Ectodermal cell (in vitro differentiated cells): Measurements from ENCODE around the gene SMAD9.

Experiments used
- H3K27ac ChIP-seq: 2 replicates; pipeline ENCODE4 v1.7.0; 2013; ENCODE audit warnings: mild to moderate bottlenecking, low read depth, low read length; ENCODE audit not compliant: insufficient read depth, poor library complexity, severe bottlenecking
- H3K27me3 ChIP-seq: 2 replicates; pipeline ENCODE4 v1.7.0; 2013; ENCODE audit warnings: mild to moderate bottlenecking, low read length; ENCODE audit not compliant: insufficient read depth, control insufficient read depth, poor library complexity, severe bottlenecking
- H3K36me3 ChIP-seq: one replicate; pipeline ENCODE4 v1.7.0; 2013; ENCODE audit warnings: low read length; ENCODE audit not compliant: control insufficient read depth, insufficient read depth
- H3K4me1 ChIP-seq: one replicate; pipeline ENCODE4 v1.7.0; 2013; ENCODE audit warnings: low read length; ENCODE audit not compliant: control insufficient read depth, insufficient read depth
- H3K4me3 ChIP-seq: 2 replicates; pipeline ENCODE4 v1.7.0; 2013; ENCODE audit warnings: low read depth, low read length, control low read depth; ENCODE audit not compliant: insufficient read depth
- H3K9me3 ChIP-seq: 2 replicates; pipeline ENCODE4 v1.7.0; 2013; ENCODE audit warnings: mild to moderate bottlenecking, low read length, moderate library complexity; ENCODE audit not compliant: control insufficient read depth
- WGBS, 2 experiments: methylation state at CpG; one replicate each; pipeline ENCODE4 v1.1.7; 2013; ENCODE audit warnings: missing lambda C conversion rate in 2 of 2; 5-methylcytosine and 5-hydroxymethylcytosine counted together

SMAD9 gene

DNA sequence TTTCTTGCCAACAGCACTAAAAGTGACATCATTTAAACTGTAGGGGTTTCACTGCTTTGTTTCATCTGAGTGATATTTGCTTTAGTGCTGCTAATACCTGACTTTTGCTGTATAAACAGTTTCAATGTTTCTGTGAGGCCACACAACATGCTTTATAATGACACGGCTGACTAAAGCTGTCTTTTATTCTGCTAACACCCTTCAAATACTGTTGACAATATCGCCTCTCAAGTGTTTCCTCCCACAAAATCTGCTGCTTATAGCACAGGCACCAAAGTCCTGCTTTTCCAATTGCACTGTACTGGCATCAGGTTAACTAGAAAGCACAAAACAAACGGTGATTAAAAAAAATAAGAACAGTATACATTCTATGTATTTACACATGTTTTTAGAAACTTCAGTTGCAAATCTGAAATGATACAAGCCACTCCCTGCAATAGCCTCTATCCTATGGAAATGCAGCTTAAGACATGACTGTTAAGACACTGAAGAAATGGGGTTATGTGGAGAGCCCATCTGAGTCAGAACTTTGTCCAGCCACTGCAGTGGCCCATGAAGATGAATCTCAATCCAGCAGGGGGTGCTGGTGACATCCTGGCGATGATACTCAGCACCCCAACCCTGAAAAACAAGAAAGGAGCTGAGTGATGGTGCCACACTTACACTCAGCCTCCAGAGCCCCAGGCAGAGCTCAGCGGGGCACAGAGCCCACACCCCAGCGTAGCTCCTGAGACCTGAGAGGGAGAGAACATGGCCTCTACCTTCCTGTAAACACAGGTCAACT lies 71.6 kb downstream of the SMAD9 start:
- Histone ChIP-seq H3K36me3 (no peaks in the 10 kb centered on the region), H3K27me3 (no peaks in the 10 kb centered on the region), H3K4me1 (no peaks in the 10 kb centered on the region), H3K27ac (no peak overlapping the region), H3K9me3 (no peaks in the 10 kb centered on the region), H3K4me3 (no peak overlapping the region)
- WGBS, 2 experiments = 89 to 91% methylated on average over 6 of the region's 6 CpGs

- WGBS, 2 experiments = 85 to 87% methylated on average over 9 of the region's 9 CpGs
- Histone ChIP-seq H3K9me3 (no peaks in the 10 kb centered on the region), H3K27ac (no peak overlapping the region), H3K27me3 (no peaks in the 10 kb centered on the region), H3K36me3 (no peaks in the 10 kb centered on the region), H3K4me1 (no peaks in the 10 kb centered on the region), H3K4me3 (no peak overlapping the region)
Observed at GRCh38 chr13:36847606-36848005, 72.4 kb downstream of the SMAD9 start.

- no peaks in the 10 kb centered on the region for H3K36me3 ChIP-seq
- H3K27me3 ChIP-seq = no peaks in the 10 kb centered on the region
- H3K4me1 ChIP-seq = no peaks in the 10 kb centered on the region
- 91 to 92% methylated on average over 5 of the region's 5 CpGs for WGBS, 2 experiments
- no peak overlapping the region for H3K27ac ChIP-seq
- no peak overlapping the region for H3K4me3 ChIP-seq
- no peaks in the 10 kb centered on the region for H3K9me3 ChIP-seq
Observed at GRCh38 chr13:36841391-36841790, 78.6 kb downstream of the SMAD9 start.

DNA sequence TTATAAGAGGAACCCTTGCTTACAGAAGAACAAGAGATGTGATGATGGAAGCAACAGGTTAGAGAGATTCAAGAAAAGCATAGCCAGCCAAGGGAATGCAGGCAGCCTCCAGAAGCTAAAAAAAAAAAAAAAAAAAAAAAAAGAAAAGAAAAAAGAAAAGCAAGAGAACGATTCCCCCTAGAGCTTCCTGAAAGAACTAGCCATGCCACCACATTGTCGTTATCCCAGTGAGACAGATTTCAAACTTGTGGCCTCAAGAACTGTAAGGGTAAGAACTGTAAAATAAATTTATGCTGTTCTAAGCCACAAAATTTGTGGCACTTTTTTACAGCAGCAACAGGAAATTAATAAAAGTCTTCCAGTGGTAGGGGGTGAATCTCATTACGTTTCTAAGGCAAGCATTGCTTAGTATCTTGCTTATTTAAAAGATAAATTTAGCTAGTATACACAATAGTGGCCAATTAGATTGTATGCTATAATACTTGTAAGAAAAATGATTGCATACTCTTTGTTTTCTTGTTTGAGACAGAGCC lies 79.3 kb downstream of the SMAD9 start:
- H3K27me3 ChIP-seq = no peaks in the 10 kb centered on the region
- H3K27ac ChIP-seq = no peak overlapping the region
- H3K4me1 ChIP-seq = no peaks in the 10 kb centered on the region
- H3K36me3 ChIP-seq = no peaks in the 10 kb centered on the region
- WGBS, 2 experiments = 68 to 74% methylated on average over 2 to 3 of the region's 3 CpGs
- no peaks in the 10 kb centered on the region for H3K9me3 ChIP-seq
- no peak overlapping the region for H3K4me3 ChIP-seq

- Histone ChIP-seq H3K36me3 (no peaks in the 10 kb centered on the region), H3K9me3 (no peaks in the 10 kb centered on the region), H3K4me3 (no peak overlapping the region), H3K27me3 (no peaks in the 10 kb centered on the region), H3K4me1 (no peaks in the 10 kb centered on the region), H3K27ac (no peak overlapping the region)
- WGBS, 2 experiments = 77% methylated on average over 12 of the region's 12 CpGs
Observed at GRCh38 chr13:36839981-36840380, 80.1 kb downstream of the SMAD9 start.

DNA sequence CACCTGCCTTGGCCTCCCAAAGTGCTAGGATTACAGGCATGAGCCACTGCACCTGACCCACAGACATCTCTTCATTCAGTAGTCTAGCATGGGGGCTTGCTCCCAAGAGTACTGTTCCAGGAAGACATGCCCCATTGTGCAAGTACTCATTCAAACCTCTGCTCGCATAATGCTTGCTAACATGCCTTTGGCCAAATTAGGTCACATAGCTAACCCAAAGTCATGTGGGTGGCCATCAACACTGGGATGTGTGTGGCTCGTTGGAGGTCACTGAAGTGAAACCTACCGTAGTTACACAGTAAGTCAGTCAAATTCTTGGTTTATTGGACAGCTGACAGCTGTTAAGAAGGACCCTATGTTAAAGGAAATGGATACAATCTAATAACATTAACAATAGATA lies 80.8 kb downstream of the SMAD9 start:
- Histone ChIP-seq H3K27me3 (no peaks in the 10 kb centered on the region), H3K36me3 (no peaks in the 10 kb centered on the region), H3K27ac (no peak overlapping the region), H3K4me1 (no peaks in the 10 kb centered on the region), H3K4me3 (no peak overlapping the region), H3K9me3 (no peaks in the 10 kb centered on the region)
- 97 to 98% methylated on average over 3 of the region's 3 CpGs for WGBS, 2 experiments

- no peaks in the 10 kb centered on the region for H3K9me3 ChIP-seq
- no peaks in the 10 kb centered on the region for H3K27me3 ChIP-seq
- no peak overlapping the region for H3K27ac ChIP-seq
- H3K4me3 ChIP-seq = no peak overlapping the region
- no peaks in the 10 kb centered on the region for H3K4me1 ChIP-seq
- H3K36me3 ChIP-seq = no peaks in the 10 kb centered on the region
- 68 to 72% methylated on average over 4 of the region's 4 CpGs for WGBS, 2 experiments
Observed at GRCh38 chr13:36837354-36838092, 82.5 kb downstream of the SMAD9 start.

- Histone ChIP-seq H3K4me1 (no peaks in the 10 kb centered on the region), H3K27me3 (no peaks in the 10 kb centered on the region), H3K36me3 (peaks cover 2% of the 10 kb centered on the region), H3K9me3 (no peaks in the 10 kb centered on the region), H3K27ac (no peak overlapping the region), H3K4me3 (no peak overlapping the region)
- WGBS, 2 experiments = 95 to 100% methylated on average over 3 of the region's 3 CpGs
Observed at GRCh38 chr13:36834299-36834698, 85.7 kb downstream of the SMAD9 start.

GRCh38 chr13:36831291-36831690 lies 88.7 kb downstream of the SMAD9 start:
- H3K9me3 ChIP-seq = no peaks in the 10 kb centered on the region
- peaks cover 7% of the 10 kb centered on the region for H3K36me3 ChIP-seq
- H3K4me3 ChIP-seq = no peak overlapping the region
- no peak overlapping the region for H3K27ac ChIP-seq
- WGBS, 2 experiments = 92% methylated on average over 2 of the region's 3 CpGs
- H3K4me1 ChIP-seq = no peaks in the 10 kb centered on the region
- H3K27me3 ChIP-seq = no peaks in the 10 kb centered on the region

GRCh38 chr13:36829753-36830152 lies 90.3 kb downstream of the SMAD9 start:
- H3K9me3 ChIP-seq = no peaks in the 10 kb centered on the region
- no peak overlapping the region for H3K27ac ChIP-seq
- peaks cover 7% of the 10 kb centered on the region for H3K36me3 ChIP-seq
- H3K4me3 ChIP-seq = no peak overlapping the region
- H3K4me1 ChIP-seq = no peaks in the 10 kb centered on the region
- WGBS, 2 experiments = 61 to 70% methylated on average over 1 of the region's 1 CpG
- H3K27me3 ChIP-seq = no peaks in the 10 kb centered on the region
